Stimulated activated naive CD8-positive, alpha-beta T cell treated with anti-CD3 and anti-CD28 coated beads, Interleukin-15, Interleukin-2, amounts not matched to agents 100 ng/mL and 50 ng/mL, for 24 hours (primary cell): ENCODE data around the gene CFAP73.
A peak's percentile ranks its signal among the peaks of the same experiment; 100 is the strongest.

Experiments used
- H3K27ac Mint-ChIP-seq: one replicate; pipeline ENCODE4 v1.8.0; 2021; ENCODE audit warnings: mild to moderate bottlenecking, mixed read lengths
- H3K27me3 Mint-ChIP-seq: one replicate; pipeline ENCODE4 v1.8.0; 2021; ENCODE audit warnings: mixed read lengths
- H3K36me3 Mint-ChIP-seq: one replicate; pipeline ENCODE4 v1.8.0; 2021; ENCODE audit warnings: low read depth, mixed read lengths
- H3K4me1 Mint-ChIP-seq: one replicate; pipeline ENCODE4 v1.8.0; 2021; ENCODE audit warnings: low read depth, mixed read lengths
- H3K4me3 Mint-ChIP-seq: one replicate; pipeline ENCODE4 v1.8.0; 2021; ENCODE audit warnings: mild to moderate bottlenecking, mixed read lengths
- H3K9me3 Mint-ChIP-seq: one replicate; pipeline ENCODE4 v1.8.0; 2021; ENCODE audit warnings: mixed read lengths

CFAP73 gene

DNA sequence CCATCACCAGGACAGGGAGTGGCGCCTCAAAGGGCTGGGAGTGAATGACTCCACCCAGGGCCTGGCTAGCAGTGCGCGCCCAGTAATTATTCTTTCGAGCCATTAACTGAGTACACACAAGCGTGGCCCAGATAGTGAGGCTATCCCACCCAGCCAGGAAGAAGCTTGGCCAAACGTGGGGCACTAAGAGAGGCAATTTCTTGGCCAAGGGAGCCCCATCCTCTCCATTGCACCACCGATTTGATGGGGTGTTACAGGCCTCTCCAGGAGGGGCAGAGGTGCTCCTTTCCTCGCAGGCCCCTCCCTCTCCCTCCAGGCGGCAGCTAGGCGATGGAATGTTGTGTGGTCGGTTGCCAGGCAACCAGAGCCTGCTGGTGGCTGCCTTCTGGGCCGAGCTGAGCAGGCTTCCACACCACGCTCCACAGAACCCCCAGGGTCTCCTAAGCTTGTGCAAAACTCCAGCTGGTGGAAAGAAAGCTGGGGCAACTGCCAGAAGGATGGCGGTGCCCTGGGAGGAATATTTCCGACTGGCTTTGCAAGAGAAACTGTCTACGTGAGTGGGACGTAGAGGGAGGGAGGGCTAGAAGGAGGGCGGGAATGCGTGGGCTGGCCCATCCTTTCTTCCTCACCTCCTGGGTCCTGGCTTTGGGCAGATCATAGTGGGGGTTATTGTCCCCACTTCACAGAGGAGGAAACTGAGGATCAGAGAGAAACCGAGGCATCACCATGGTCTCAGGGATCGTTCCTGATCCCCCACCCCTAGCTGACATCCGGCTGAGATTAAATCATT is at the start of gene CFAP73:
Gene CFAP73, plus strand, starts transcription at position 364 of the 790 bp plus-strand sequence. Its CDS starts 134 bp downstream, at position 498.
- no peaks in the 10 kb centered on the region for H3K36me3 Mint-ChIP-seq
- peaks cover 23% of the 10 kb centered on the region for H3K4me1 Mint-ChIP-seq
- H3K27ac Mint-ChIP-seq = no peak within 1 kb of the TSS
- H3K9me3 Mint-ChIP-seq = no peaks in the 10 kb centered on the region
- no peak within 1 kb of the TSS for H3K4me3 Mint-ChIP-seq
- H3K27me3 Mint-ChIP-seq = peaks cover 18% of the 10 kb centered on the region

DNA sequence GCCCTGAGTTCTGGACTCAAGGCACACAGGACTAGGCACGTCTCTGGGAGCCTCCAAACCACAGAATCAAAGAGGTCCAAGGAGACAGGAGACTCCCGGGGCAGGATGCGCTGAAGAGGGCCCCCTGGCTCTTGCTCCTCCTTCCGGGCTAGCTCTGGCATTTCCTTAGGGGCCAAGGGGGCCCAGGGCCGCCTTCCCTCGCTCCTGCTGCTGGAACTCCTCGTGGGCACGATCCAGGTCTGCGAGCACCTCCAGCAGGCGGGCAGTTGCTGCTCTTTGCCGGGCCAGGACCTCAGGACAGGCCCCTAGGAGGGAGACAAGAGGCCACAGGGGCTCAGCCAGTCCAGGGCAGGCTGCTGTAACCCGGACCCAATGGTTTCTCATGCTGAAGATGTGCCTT is 49.8 kb upstream of the CFAP73 start:
- Mint-ChIP-seq H3K4me3 (no peak overlapping the region), H3K9me3 (no peaks in the 10 kb centered on the region), H3K27ac (no peak overlapping the region), H3K36me3 (no peaks in the 10 kb centered on the region), H3K4me1 (peaks cover 19% of the 10 kb centered on the region), H3K27me3 (no peaks in the 10 kb centered on the region)

DNA sequence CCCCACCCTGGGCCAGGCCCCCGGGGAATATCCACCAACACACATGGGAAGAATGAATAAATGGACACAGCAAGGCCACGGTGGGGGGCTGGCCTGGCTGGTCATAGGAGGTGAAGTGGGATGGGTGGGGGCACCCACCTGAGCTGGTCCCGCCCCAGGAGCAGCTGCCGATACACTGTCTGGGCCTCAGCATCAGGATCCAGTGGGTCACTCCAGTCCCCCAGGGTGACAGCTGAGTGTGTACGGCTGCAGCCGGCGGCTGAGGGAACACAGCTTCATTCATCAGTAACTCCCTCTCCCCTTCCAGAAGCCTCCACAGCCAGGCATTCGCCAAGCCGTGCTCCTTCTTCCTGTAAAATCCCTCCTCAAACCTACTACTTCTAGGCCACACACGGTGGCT is 47.8 kb upstream of the CFAP73 start:
- Mint-ChIP-seq H3K27ac (no peak overlapping the region), H3K9me3 (no peaks in the 10 kb centered on the region), H3K4me3 (no peak overlapping the region)

DNA sequence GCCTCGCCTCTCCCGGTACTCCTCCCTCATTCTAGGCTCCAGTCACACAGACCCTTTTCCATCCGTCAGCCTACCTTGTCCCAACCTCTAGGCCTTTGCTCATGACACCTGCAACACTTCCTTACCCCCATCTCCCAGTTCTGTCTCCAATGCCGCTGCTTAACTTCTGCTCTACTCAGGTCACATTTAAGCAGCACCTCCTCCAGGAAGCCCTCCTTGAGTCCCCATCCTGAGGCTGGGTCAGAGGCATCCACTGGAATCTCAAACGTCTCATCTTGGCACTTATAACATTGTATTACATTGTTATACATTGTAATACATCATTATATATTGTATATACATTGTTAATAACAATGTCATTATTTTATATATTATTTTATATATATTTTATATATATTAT is 46.7 kb upstream of the CFAP73 start:
- H3K4me1 Mint-ChIP-seq = peaks cover 19% of the 10 kb centered on the region
- H3K9me3 Mint-ChIP-seq = no peaks in the 10 kb centered on the region
- H3K4me3 Mint-ChIP-seq = no peak overlapping the region
- no peaks in the 10 kb centered on the region for H3K36me3 Mint-ChIP-seq
- no peaks in the 10 kb centered on the region for H3K27me3 Mint-ChIP-seq
- no peak overlapping the region for H3K27ac Mint-ChIP-seq

More for the DNA sequence above, 47.8 kb upstream of the CFAP73 start:
- Mint-ChIP-seq H3K27me3 (no peaks in the 10 kb centered on the region), H3K4me1 (peaks cover 19% of the 10 kb centered on the region), H3K36me3 (no peaks in the 10 kb centered on the region)

DNA sequence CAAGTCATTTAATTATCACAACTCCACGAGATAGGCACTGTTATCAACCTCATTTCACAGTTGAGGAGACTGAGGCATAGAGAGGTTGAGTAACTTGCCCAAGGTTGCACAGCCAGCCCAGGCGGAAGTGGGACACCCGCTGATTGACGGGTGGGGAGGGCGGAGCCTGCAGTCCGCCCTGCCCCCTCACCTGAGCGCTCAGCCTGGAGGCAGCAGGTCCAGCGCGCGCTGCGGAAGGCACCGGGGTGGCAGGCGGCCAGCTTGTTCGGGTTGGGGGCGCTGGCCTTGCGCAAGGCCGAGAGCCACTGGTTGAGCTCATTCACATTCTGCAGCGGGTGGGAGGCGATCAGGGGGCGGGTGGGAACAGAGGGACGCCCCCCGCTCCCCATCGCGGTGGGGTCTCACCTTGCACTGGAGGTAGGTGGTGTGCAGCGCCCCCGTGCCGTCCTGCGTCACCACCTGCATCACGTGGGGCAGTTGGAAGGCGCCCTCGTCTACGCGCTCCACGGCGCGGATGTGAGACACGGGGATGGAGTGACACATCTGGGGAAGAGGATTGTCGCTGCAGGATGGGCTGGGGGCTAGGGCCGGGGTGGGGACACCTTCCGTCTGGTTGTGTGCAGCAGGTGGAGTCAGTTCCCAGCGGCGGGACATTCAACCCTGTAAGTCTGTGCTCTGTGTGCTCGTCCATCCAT is 45.6 kb upstream of the CFAP73 start:
- Mint-ChIP-seq H3K27me3 (no peaks in the 10 kb centered on the region), H3K9me3 (no peaks in the 10 kb centered on the region), H3K27ac (no peak overlapping the region), H3K4me1 (peaks cover 10% of the 10 kb centered on the region), H3K4me3 (peak overlapping the region; percentile 61), H3K36me3 (no peaks in the 10 kb centered on the region)

DNA sequence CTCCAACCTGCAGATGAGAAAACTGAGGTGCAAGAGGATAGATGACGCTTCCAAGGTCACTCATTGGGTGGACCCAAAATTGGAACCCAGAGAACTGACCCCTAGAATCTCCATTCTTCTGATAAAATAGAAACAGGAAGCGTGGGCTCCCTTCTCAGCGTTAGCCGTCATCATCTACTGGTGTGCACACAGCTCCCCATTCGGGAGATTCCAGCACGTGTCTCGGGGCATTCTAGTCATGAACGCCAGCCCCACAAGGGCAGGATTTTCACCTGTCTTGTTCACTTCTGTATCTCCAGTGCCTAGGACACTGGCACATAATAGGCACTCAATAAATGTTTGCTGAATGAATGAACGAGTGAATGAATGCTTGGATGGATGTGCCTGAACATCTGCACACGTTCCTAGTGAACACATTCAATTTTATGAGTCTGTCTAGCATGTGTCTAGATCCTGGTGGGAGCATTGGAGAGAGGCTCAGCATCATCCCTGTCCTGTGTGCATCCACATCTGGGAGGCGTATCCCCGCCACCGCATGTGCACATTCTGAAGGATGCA is 44.5 kb upstream of the CFAP73 start:
- Mint-ChIP-seq H3K9me3 (no peaks in the 10 kb centered on the region), H3K36me3 (no peaks in the 10 kb centered on the region), H3K27ac (no peak overlapping the region), H3K4me3 (no peak overlapping the region), H3K27me3 (no peaks in the 10 kb centered on the region), H3K4me1 (peaks cover 7% of the 10 kb centered on the region)

DNA sequence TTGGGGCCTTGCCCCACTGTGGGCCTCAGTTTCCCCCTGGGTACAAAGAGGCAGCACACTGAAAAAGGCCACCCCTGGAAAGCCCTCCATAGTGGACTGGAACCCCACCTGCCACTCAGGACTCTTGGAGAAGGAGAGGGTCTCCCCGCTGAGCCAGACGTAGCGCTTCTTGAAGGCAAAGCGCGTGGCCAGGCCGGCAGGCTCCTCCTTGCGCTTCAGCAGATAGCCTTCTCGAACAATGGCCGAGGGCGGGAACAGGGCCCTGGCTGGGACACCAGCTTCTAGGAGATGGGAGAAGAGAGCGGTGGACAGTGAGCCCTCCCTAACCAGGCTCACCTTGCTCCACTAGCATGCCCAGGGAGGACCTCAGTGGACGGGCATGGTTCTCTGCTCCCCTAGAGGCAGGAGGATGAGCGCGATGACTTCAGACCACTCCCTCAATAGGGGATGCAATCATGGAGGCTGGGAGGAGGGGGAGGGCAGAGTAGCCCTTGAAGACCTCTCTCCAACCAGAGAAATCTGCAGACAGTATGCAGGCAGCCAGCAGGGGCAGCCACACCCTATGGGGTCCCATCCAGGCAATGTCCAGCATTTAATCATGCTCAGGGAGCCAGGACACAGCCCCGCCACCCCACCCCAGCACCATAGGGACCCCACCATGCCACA is 43.8 kb upstream of the CFAP73 start:
- H3K4me1 Mint-ChIP-seq = peaks cover 7% of the 10 kb centered on the region
- no peak overlapping the region for H3K27ac Mint-ChIP-seq
- no peak overlapping the region for H3K4me3 Mint-ChIP-seq
- H3K27me3 Mint-ChIP-seq = no peaks in the 10 kb centered on the region
- no peaks in the 10 kb centered on the region for H3K9me3 Mint-ChIP-seq
- H3K36me3 Mint-ChIP-seq = no peaks in the 10 kb centered on the region

DNA sequence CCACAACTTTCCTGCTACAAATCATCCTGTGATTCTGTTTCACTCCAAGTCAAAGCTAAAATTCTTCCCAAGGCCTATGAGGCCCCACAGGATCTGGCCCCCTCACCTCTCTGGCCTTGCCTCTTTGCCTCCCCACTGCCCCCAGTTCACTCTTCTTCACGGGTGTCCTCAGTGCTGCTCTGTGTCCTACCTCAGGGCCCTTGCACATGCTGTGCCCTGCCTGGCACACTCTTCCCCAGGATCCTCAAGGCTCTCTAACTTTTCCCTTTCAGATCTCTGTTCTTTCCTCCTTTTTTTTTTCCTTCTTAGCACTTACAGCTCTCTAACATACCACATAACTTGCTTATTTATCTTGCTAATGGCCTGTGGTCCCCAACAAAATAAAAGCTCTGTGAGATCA is 43.2 kb upstream of the CFAP73 start:
- H3K9me3 Mint-ChIP-seq = no peaks in the 10 kb centered on the region
- H3K4me1 Mint-ChIP-seq = peaks cover 7% of the 10 kb centered on the region
- no peaks in the 10 kb centered on the region for H3K27me3 Mint-ChIP-seq
- no peak overlapping the region for H3K27ac Mint-ChIP-seq
- H3K36me3 Mint-ChIP-seq = no peaks in the 10 kb centered on the region
- H3K4me3 Mint-ChIP-seq = no peak overlapping the region

DNA sequence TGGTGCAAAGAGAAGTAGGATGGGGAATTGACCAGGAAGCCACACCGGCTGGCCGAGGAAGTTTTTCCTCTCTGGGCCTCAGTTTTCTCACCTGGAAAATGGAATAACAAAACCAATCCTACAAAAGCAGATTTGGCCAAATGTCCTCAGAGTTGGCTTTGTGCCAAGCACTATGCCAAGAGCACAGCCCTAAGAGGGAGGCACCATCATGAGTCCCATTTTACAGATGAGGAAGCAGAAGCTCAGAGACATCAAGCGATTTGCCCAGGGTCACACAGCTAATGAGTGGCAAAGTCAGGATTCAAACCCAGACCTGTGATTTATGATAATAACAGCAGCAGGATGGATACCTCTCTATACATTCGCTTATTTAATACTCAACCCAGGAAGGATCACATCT is 41.2 kb upstream of the CFAP73 start:
- Mint-ChIP-seq H3K4me3 (no peak overlapping the region), H3K36me3 (no peaks in the 10 kb centered on the region), H3K27me3 (no peaks in the 10 kb centered on the region), H3K9me3 (no peaks in the 10 kb centered on the region), H3K4me1 (peaks cover 7% of the 10 kb centered on the region), H3K27ac (no peak overlapping the region)

DNA sequence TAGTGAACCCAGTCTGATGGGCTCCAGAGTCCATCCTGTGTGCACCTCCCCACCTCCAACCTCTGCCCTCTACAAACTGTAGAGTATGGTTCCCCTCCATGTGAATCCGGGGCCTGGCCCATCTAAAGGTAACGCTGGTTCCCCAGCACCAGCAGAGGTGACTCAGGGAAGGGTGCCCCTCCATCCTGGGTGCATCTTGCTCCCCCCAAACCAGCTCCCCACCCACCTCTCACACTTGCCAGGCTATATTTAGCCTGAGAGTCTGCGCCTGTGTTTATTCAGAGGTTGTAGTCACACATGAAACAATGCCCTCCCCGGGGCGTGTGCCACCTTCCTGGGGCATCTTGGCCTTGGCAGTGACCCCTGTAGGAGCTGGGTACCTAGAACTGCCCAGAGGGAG is 40.2 kb upstream of the CFAP73 start:
- Mint-ChIP-seq H3K27ac (no peak overlapping the region), H3K27me3 (no peaks in the 10 kb centered on the region), H3K4me3 (no peak overlapping the region), H3K36me3 (no peaks in the 10 kb centered on the region), H3K4me1 (no peaks in the 10 kb centered on the region), H3K9me3 (no peaks in the 10 kb centered on the region)

DNA sequence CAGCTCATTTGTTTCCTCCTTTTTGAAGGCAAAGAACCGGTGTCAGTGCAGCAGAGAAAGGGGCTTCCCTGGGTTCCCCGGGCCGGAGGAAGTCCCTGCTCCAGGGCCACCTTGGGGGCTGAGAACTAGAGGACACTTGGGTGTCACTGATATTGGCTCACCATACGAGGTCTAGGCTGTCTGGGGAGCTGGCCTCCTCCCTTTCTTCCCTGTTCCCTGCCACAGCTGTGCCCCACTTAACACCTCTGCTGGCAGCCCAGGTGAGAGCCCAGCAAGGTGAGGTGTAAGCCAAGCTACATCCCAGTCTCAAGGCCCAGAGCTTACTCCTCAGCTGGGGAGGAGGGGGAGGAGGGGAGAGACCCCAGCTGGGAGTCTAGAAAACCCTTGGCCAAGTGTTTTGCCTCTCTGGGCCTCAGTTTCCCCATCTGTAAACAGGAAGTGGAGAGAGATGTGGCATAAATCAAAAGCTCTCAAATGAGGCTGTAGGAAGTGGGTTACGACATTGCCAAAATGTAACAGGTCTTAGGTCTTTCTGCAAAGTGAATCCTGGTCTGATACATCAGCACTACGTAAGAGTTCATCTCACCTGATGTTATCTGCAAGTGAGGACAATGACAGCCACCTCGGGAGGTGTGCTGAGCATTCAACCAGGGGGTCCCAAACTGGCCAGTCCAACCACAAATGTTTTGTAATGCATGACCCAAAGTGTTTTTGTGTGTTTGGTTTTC is 39.5 kb upstream of the CFAP73 start:
- H3K27me3 Mint-ChIP-seq = no peaks in the 10 kb centered on the region
- H3K4me3 Mint-ChIP-seq = no peak overlapping the region
- H3K36me3 Mint-ChIP-seq = no peaks in the 10 kb centered on the region
- H3K4me1 Mint-ChIP-seq = no peaks in the 10 kb centered on the region
- no peak overlapping the region for H3K27ac Mint-ChIP-seq
- H3K9me3 Mint-ChIP-seq = no peaks in the 10 kb centered on the region

DNA sequence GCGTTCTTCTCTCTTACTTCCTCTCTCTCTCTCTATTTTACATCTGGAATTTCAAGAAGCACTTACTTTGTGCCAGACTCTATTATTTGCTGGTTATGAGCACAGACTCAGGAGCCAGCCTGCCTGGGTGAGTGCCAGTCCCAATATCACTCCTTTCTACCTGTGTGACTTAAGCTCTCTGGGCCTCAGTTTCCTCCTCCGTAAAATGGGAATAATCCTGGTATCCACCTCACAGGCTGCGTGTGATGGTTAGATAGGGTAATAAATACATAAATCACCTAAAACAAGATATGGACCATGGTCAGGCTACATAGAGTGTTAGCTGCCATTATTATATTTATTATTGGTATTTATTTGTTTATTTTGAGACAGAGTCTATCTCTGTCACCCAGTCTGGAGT is 38.3 kb upstream of the CFAP73 start:
- Mint-ChIP-seq H3K4me1 (no peaks in the 10 kb centered on the region), H3K36me3 (no peaks in the 10 kb centered on the region), H3K27me3 (no peaks in the 10 kb centered on the region), H3K4me3 (no peak overlapping the region), H3K9me3 (no peaks in the 10 kb centered on the region), H3K27ac (no peak overlapping the region)

DNA sequence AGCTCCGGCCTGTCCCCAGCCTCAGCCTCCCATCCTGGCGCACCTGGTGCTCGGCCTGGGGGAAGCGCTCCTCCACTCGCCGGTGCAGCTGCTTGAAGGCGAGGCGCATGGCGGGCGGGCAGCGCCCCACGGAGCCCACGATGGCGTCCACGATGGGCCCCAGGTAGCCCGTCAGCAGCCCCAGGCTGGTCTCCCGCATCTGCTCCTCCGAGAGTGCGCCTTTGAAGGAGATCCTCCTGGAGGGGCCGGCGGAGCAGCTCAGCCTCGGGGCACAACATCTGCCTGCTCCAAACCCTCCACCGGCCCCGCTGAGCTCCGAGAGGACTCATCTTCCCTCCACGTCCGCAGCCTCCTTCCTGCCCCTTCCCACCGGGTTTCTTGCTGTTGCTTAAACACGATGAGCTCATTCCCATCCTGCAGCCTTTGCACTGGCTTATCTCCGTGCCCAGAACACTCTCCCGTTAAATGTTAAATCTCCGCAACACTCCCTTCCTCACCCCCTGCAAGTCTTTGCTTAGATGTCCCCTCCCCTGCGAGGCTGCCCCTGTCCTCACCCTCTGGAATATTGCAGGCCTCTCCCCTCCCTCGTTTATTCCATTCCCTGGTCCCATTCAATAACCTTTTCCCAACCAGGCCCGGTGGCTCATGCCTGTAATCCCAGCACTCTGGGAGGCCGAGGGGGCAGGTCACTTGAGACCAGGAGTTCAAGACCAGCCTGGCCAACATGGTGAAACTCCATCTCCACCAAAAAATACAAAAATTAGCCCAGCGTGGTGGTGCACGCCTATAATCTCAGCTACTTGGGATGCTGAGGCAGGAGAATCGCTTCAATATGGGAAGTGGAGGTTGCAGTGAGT is 37.3 kb upstream of the CFAP73 start:
- H3K4me3 Mint-ChIP-seq = no peak overlapping the region
- no peak overlapping the region for H3K27ac Mint-ChIP-seq
- no peaks in the 10 kb centered on the region for H3K27me3 Mint-ChIP-seq
- H3K9me3 Mint-ChIP-seq = no peaks in the 10 kb centered on the region
- H3K4me1 Mint-ChIP-seq = no peaks in the 10 kb centered on the region
- no peaks in the 10 kb centered on the region for H3K36me3 Mint-ChIP-seq

DNA sequence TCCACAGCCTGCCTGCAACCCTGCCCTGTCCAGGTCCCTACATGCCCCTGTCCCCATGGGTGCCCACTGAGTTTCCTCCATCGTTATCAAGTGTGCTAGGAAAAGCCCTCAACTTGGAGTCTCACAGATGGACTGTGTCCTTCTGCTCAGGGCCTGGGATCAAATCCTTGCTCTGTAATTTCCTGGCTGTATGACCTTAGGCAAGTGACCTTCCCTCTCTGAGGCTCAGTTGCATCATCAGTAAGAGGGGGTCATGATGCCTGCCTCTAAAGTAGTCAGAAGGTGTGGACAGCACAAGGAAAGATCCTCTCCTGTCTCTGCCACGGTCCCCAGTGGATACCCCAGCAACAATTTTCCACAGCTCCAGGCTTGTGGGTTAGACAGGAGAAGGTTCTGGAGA is 36.1 kb upstream of the CFAP73 start:
- Mint-ChIP-seq H3K36me3 (no peaks in the 10 kb centered on the region), H3K4me1 (no peaks in the 10 kb centered on the region), H3K4me3 (no peak overlapping the region), H3K27ac (no peak overlapping the region), H3K9me3 (no peaks in the 10 kb centered on the region), H3K27me3 (no peaks in the 10 kb centered on the region)
